ENCODE measurements around the gene ZBED4. TPM values are rescaled to one million over a fixed set of nuclear protein-coding genes. Genes with fewer than 3 reads are reported as not detected.

The ZBED4 gene
- total and polyA plus RNA-seq, 2 of the 13 experiments (the other 11 are each of a cell fraction or from before 2014, with no cell fraction given) = 5.4 to 9.6 TPM

- FAIRE-seq = no peak
- 94% methylated on average over 21 of the region's 21 CpGs for WGBS (ENCODE audit: low lambda C conversion rate)
- H3K4me1 ChIP-seq (ENCODE audit: insufficient read depth, low read length) = no peaks in the 10 kb centered on the region
- no peak for ATAC-seq
- CTCF ChIA-PET (ENCODE audit: low intra/inter-chr PET ratio, low total read pairs) = no interaction called here
- intact Hi-C loops (cut with micrococcal nuclease; ENCODE audit: unreplicated experiment) (no loop called here), in situ Hi-C loops (cut with HindIII; ENCODE audit: extremely low pct_ligation_motif_present, low pct_unique_long_range_greater_than_20kb) (no loop called here)
- no peak overlapping the region for H2AFZ ChIP-seq (ENCODE audit: low read length)
- no peak overlapping the region for H3K4me3 ChIP-seq (replicated peaks in 1 of 3; ENCODE audit: insufficient read depth in 1 of 3, low read depth in 2 of 3, low read length in 3 of 3)
- TF ChIP-seq RBM22 (optimal IDR thresholded peaks at IDR 0.05; ENCODE audit: low read length) (peak; percentile 51), TFDP2 (CRISPR knock-in tag; IDR thresholded peaks at IDR 0.05) (no peak), MTERF4 (CRISPR knock-in tag; IDR thresholded peaks at IDR 0.05) (no peak), ZNF224 (CRISPR knock-in tag; IDR thresholded peaks at IDR 0.05) (no peak), MAFK (conservative IDR thresholded peaks at IDR 0.05 in 1 of 2, IDR thresholded peaks at IDR 0.05 in 1 of 2; ENCODE audit: low read length in 2 of 2) (peak; percentile 76 to 87), MAFF (IDR thresholded peaks at IDR 0.05; ENCODE audit: low read depth, low read length) (peak; percentile 81), HDAC1 (CRISPR knock-in tag; IDR thresholded peaks at IDR 0.05) (no peak)
- H3K27me3 ChIP-seq (ENCODE audit: control insufficient read depth in 1 of 2, insufficient read depth in 2 of 2, low read length in 2 of 2) = no peaks in the 10 kb centered on the region
- no peak overlapping the region for H3K4me2 ChIP-seq (ENCODE audit: low read depth, low read length)
- no peak for DNase-seq (ENCODE audit: low spot score)
- POLR2A ChIA-PET = no interaction called here
- H3K79me2 ChIP-seq (ENCODE audit: insufficient read depth, low read length) = peaks cover 37% of the 10 kb centered on the region
- H4K20me1 ChIP-seq (ENCODE audit: insufficient read depth, low read length) = no peaks in the 10 kb centered on the region; the same call in 1 of the 2 replicates
- no peak overlapping the region for H3K9ac ChIP-seq (ENCODE audit: insufficient read depth, low read depth, low read length)
- peaks cover 12 to 40% of the 10 kb centered on the region in 2 experiments; a peak in 4 of 5 replicates for H3K36me3 ChIP-seq (replicated peaks in 1 of 2; ENCODE audit: control insufficient read depth in 1 of 2, insufficient read depth in 2 of 2, low read length in 2 of 2)
- BruUV-seq (replicated peaks) = no TSS peak
- no peak overlapping the region for H3K27ac ChIP-seq (ENCODE audit: extremely low read length, insufficient read depth, low read length)
- no peaks in the 10 kb centered on the region for H3K9me3 ChIP-seq (ENCODE audit: low read length)
Observed at GRCh38 chr22:49882519-49883293, 29.1 kb downstream of the ZBED4 start.

All from HepG2 (cell line).